ENCODE measurements around the gene NPHP4. TPM values are rescaled to one million over a fixed set of nuclear protein-coding genes. Genes with fewer than 3 reads are reported as not detected.

NPHP4 gene
- polyA plus RNA-seq, 1 of the 3 experiments (the other 2 are of a cell fraction) = 7.0 TPM

- POLR2A ChIA-PET = no interaction called here
- Histone ChIP-seq H3K27ac (ENCODE audit: low read depth in 2 of 2, low read length in 1 of 2) (no peak overlapping the region), H3K4me1 (ENCODE audit: control insufficient read depth in 1 of 2, insufficient read depth in 2 of 2, low read depth in 1 of 2, low read length in 1 of 2) (peaks cover 0 to 14% of the 10 kb centered on the region in 2 experiments; a peak in 1 of 4 replicates), H3K4me2 (no peak overlapping the region), H3K36me3 (replicated peaks in 1 of 2; ENCODE audit: control insufficient read depth in 1 of 2, insufficient read depth in 2 of 2, low read length in 1 of 2) (no peaks in the 10 kb centered on the region), H3K27me3 (ENCODE audit: insufficient read depth) (no peaks in the 10 kb centered on the region), H3K9ac (no peak overlapping the region), H4K20me1 (ENCODE audit: insufficient read depth) (no peaks in the 10 kb centered on the region), H3K4me3 (ENCODE audit: low read depth in 2 of 2, low read length in 1 of 2) (no peak overlapping the region), H3K9me3 (no peaks in the 10 kb centered on the region), H3F3A (replicated peaks; ENCODE audit: insufficient read depth) (no peaks in the 10 kb centered on the region), H2AFZ (ENCODE audit: low read depth) (no peak overlapping the region), H3K9me2 (no peaks in the 10 kb centered on the region), H3K79me2 (ENCODE audit: insufficient read depth) (no peaks in the 10 kb centered on the region)
- 90% methylated on average over 3 of the region's 12 CpGs for WGBS (ENCODE audit: low lambda C conversion rate)
- CTCF ChIA-PET = no interaction called here
- no peak for TF ChIP-seq MAX (IDR thresholded peaks at IDR 0.05; ENCODE audit: low read depth)
- no peak for TF ChIP-seq USF2 (IDR thresholded peaks at IDR 0.05; ENCODE audit: borderline replicate concordance, low read depth, low read length)
- TF ChIP-seq EP300 (IDR thresholded peaks at IDR 0.05; ENCODE audit: borderline replicate concordance in 1 of 2, low read depth in 1 of 2, low read length in 1 of 2) = no peak
- TF ChIP-seq NFIC (IDR thresholded peaks at IDR 0.05; ENCODE audit: borderline replicate concordance) = no peak
- no peak for TF ChIP-seq MEF2A (IDR thresholded peaks at IDR 0.05; ENCODE audit: borderline replicate concordance, low read depth)
- no peak for TF ChIP-seq USF1 (IDR thresholded peaks at IDR 0.05; ENCODE audit: borderline replicate concordance, low read depth)
- TF ChIP-seq SIN3A (IDR thresholded peaks at IDR 0.05; ENCODE audit: borderline replicate concordance, low read depth, low read length) = no peak
- TF ChIP-seq CTCF (IDR thresholded peaks at IDR 0.05) = no peak
- TF ChIP-seq PBX3 (IDR thresholded peaks at IDR 0.05) = no peak
- TF ChIP-seq CHD2 (IDR thresholded peaks at IDR 0.05; ENCODE audit: low read length, partially characterized antibody) = no peak
- TF ChIP-seq REST (IDR thresholded peaks at IDR 0.05; ENCODE audit: low read depth, low read length) = no peak
- TF ChIP-seq RXRA (IDR thresholded peaks at IDR 0.05; ENCODE audit: borderline replicate concordance, low read depth) = no peak
- no peak for TF ChIP-seq FOSL2 (IDR thresholded peaks at IDR 0.05; ENCODE audit: borderline replicate concordance, low read depth)
- DNase-seq = no peak
These were observed 14.7 kb upstream of the NPHP4 start for GRCh38 chr1:6006882-6007281.
